Activated effector memory CD4-positive, alpha-beta T cell treated with anti-CD3 and anti-CD28 coated beads, Interleukin-2, amount 50 U/mL, for 16 hours (primary cell): Measurements from ENCODE around the gene PIWIL4.

Experiments used
- DNase-seq: peaks from one replicate; pipeline ENCODE4 v3.0.0-alpha.2; 2020

Gene PIWIL4

DNA sequence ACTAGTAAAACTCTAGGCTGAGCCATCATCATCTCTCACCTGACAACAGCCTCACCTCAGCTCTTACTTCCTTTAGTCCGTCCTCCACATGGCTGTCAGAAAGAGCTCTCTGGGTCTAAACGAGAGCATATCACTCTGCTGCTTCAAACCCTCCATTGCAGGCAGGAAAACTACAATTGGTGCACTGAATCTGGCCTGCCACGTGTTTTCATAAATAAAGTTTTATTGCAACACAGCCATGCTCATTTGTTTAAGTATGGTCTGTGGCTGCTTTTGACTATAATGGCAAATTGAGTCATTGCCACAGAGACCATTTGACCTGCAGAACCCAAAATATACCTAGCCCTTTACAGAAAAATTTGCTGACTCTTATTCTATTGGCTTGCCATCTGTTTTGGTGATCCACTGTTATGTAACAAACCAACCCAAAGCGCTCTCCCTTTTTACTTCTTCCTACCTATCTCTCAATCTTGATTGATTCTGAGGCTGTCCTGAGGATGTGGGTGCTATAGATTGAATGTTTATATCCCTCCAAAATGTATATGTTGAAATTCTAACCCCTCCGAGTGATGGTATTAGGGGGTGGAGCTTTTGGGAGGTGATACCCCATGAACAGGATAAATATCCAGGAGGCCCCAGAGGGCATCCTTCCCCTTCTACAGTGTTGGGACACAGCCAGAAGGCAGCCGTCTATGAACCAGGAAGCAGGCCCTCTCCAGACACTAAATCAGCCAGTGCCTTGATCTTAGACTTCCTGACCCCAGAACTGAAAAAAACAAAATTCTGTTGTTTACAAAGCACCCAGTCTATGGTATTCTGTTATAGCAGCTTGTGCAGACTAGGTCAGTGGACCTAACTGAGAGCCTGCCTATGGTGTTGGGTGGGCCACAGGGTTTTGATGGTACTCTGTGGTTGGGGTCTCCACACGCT, 99.9 kb downstream of the PIWIL4 start:
- no peak for DNase-seq

DNA sequence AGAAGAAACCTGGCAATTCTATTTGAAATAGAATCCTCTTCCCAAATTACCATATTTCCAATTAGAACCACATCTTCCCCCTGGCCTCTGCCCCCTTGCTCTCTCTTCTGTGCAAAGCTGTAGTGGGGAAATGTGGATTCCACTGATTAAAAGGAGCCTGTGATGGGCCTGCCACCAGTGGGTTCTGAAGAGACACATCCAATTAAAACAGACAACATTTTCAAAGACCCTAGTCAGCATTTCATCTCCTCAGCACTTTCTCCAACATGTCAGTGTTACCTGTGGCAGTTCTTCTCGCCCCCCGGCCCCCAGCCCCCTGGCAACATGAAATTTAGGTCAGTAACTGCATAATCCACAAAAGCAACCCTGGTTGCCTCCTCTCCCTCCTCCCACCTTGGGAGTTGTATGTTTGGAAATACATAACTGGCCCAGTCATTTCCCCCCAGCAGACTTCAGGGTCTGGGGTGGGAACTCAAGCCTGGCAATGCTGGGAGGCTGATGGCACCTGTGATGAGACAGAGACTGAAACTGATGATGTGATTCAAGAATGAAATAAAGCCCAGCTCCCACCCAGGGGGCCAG, 101.1 kb downstream of the PIWIL4 start:
- DNase-seq: no peak

DNA sequence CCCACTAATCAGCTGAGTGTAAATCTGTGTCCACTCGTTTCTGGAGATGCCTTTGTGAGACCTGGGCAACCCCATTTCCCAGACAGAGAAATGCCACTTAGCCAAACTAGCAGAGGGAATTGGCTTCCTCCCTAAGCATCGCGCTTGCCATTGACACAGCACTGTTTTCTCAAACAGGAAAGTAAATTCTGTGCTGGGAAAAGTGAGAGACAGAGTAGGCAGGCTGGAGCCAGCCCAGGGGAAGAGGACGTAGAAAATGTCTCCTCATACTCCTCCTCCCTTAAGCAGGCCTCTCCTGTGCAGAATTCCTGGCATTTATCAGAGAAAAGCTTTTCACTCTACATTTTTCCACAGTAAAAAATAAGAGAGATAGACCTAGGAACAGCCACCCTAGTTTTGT, 101.9 kb downstream of the PIWIL4 start:
- no peak for DNase-seq
